ENCODE data around the gene PRMT9. TPM values are rescaled to one million over a fixed set of nuclear protein-coding genes. Genes with fewer than 3 reads are reported as not detected.

Gene PRMT9
- total and polyA plus RNA-seq, 10 of the 15 experiments (the other 5 are each of a cell fraction or from before 2014, with no cell fraction given) = 4.1 to 11.8 (median 7.6) TPM

DNA sequence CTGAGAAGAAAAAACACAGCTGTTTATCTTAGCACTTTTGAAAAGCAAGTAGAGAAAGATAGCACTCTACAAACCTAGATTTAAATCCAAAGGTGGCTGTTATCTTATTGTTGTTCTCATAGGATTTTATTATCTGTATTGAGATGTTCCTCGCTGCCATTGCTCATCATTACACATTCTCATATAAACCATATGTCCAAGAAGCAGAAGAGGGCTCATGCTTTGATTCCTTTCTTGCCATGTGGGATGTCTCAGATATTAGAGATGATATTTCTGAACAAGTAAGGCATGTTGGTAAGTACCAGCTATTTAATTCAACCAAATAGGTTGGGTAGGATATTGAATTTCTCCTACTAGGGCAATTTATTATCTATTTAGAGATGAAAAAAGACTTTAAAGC is 50.3 kb downstream of the PRMT9 start:
- in situ Hi-C loops (cut with MboI) = no loop called here
- H3K9me3 ChIP-seq (replicated peaks; ENCODE audit: control insufficient read depth, insufficient read depth, low read length) = no peaks in the 10 kb centered on the region
- TF ChIP-seq KAT2A (conservative IDR thresholded peaks at IDR 0.05; ENCODE audit: control insufficient read depth, low read depth, low read length) (no peak), SMARCA5 (IDR thresholded peaks at IDR 0.05) (no peak), TCF12 (IDR thresholded peaks at IDR 0.05; ENCODE audit: low read depth, low read length) (no peak), POLR2AphosphoS5 (IDR thresholded peaks at IDR 0.05; ENCODE audit: low read length) (no peak), YBX1 (IDR thresholded peaks at IDR 0.05) (no peak)
- TF ChIP-seq, protein P1, sequence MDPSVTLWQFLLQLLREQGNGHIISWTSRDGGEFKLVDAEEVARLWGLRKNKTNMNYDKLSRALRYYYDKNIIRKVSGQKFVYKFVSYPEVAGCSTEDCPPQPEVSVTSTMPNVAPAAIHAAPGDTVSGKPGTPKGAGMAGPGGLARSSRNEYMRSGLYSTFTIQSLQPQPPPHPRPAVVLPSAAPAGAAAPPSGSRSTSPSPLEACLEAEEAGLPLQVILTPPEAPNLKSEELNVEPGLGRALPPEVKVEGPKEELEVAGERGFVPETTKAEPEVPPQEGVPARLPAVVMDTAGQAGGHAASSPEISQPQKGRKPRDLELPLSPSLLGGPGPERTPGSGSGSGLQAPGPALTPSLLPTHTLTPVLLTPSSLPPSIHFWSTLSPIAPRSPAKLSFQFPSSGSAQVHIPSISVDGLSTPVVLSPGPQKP (IDR thresholded peaks at IDR 0.05; ENCODE audit: low read depth, low read length) = no peak
- TF ChIP-seq, protein P2, sequence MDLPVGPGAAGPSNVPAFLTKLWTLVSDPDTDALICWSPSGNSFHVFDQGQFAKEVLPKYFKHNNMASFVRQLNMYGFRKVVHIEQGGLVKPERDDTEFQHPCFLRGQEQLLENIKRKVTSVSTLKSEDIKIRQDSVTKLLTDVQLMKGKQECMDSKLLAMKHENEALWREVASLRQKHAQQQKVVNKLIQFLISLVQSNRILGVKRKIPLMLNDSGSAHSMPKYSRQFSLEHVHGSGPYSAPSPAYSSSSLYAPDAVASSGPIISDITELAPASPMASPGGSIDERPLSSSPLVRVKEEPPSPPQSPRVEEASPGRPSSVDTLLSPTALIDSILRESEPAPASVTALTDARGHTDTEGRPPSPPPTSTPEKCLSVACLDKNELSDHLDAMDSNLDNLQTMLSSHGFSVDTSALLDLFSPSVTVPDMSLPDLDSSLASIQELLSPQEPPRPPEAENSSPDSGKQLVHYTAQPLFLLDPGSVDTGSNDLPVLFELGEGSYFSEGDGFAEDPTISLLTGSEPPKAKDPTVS (IDR thresholded peaks at IDR 0.05; ENCODE audit: low read depth, low read length) = no peak
- peaks cover 0 to 12% of the 10 kb centered on the region in 2 experiments; a peak in 3 of 4 replicates for H3K36me3 ChIP-seq (ENCODE audit: control insufficient read depth in 2 of 2, insufficient read depth in 2 of 2, low read length in 1 of 2)
- no peak overlapping the region for H3K27ac ChIP-seq (ENCODE audit: control insufficient read depth, insufficient read depth)
- DNase-seq (ENCODE audit: low read depth, low spot score) (no peak), ATAC-seq (no peak), FAIRE-seq (no peak)
- intact Hi-C loops (cut with micrococcal nuclease; ENCODE audit: unreplicated experiment) = no loop called here
- 100% methylated on average over 1 of the region's 1 CpG for WGBS (ENCODE audit: insufficient coverage, insufficient replicate concordance, low lambda C conversion rate, missing lambda C conversion rate)
- H2AFZ ChIP-seq (ENCODE audit: control insufficient read depth, low read depth, low read length) = no peak overlapping the region
- no peak overlapping the region for H3K9ac ChIP-seq (ENCODE audit: control insufficient read depth, insufficient read depth, low read length)
- CTCF ChIA-PET = interaction anchor here (0.7 kb wide), 1 partner anchor 9 kb away, joined by 3 read pairs; no protein-coding TSS in a partner anchor
- H3K79me2 ChIP-seq (ENCODE audit: control insufficient read depth, insufficient read depth, low read length) = no peaks in the 10 kb centered on the region
- no peaks in the 10 kb centered on the region for H4K20me1 ChIP-seq (ENCODE audit: control insufficient read depth, insufficient read depth)
- SMC1A ChIA-PET (ENCODE audit: uncharacterized antibody, unreplicated experiment) = no interaction called here
- POLR2A ChIA-PET = interaction anchor here (0.7 to 1.2 kb wide), 2 partner anchors 9 to 16 kb away, joined by 3 read pairs; partner anchors contain the start of gene TMEM184C
- no peak overlapping the region for H3K4me3 ChIP-seq
- no peaks in the 10 kb centered on the region for H3K4me1 ChIP-seq (ENCODE audit: control insufficient read depth, insufficient read depth, low read length)
- RAD21 ChIA-PET (ENCODE audit: unreplicated experiment) = no interaction called here
- H3K27me3 ChIP-seq (replicated peaks in 1 of 2; ENCODE audit: control insufficient read depth in 2 of 2, insufficient read depth in 2 of 2, low read length in 1 of 2) = no peaks in the 10 kb centered on the region
- no peak overlapping the region for H3K4me2 ChIP-seq (ENCODE audit: control insufficient read depth, insufficient read depth)
- BruUV-seq (replicated peaks) = no TSS peak

Data from GM12878 (cell line).